Ovary (tissue), 9 donors: ENCODE data around the gene ATP2C2. TPM values are rescaled to one million over a fixed set of nuclear protein-coding genes. Genes with fewer than 3 reads are reported as not detected.

ENCODE experiments used
- DNase-seq, 5 donors: peaks; one replicate each; pipeline ENCODE4 v3.0.0-alpha.2; 2019 to 2020
- H3K27ac ChIP-seq, 2 donors: fragments of 200-600 bp; one replicate each; pipeline versions ENCODE4 v1.5.1 to v1.8.0; 2019 to 2022
- H3K27me3 ChIP-seq: fragments of 200-600 bp; one replicate; pipeline ENCODE4 v1.8.0; 2022
- H3K36me3 ChIP-seq: fragments of 200-600 bp; sonication (generic); one replicate; pipeline ENCODE4 v1.5.1; 2019
- H3K4me1 ChIP-seq: one replicate; pipeline ENCODE4 v1.8.1; 2013; ENCODE audit warnings: mild to moderate bottlenecking, moderate library complexity; ENCODE audit not compliant: insufficient read depth
- H3K4me3 ChIP-seq: fragments of 200-600 bp; sonication (generic); one replicate; pipeline ENCODE4 v1.5.1; 2017
- H3K9me3 ChIP-seq, 2 donors: fragments of 200-600 bp in 1 of 2; sonication (generic) in 1 of 2; one replicate each; pipeline versions ENCODE4 v1.5.1 to v1.8.1; 2013 to 2019; ENCODE audit warnings: mild to moderate bottlenecking in 1 of 2, moderate library complexity in 1 of 2
- CTCF ChIP-seq, 3 donors: fragments of 450-650 bp in 2 of 3; fragments of 200-600 bp in 1 of 3; IDR thresholded peaks; one replicate each; pipeline versions ENCODE4 v1.5.1 to v1.8.0; 2016 to 2022; ENCODE audit warnings: antibody characterized with exemption in 3 of 3, mild to moderate bottlenecking in 1 of 3
- EP300 ChIP-seq: sonication (generic); formaldehyde crosslinking; IDR thresholded peaks from one replicate; pipeline ENCODE4 v1.6.1; 2017; ENCODE audit warnings: antibody characterized with exemption
- POLR2A ChIP-seq: fragments of 450-650 bp; IDR thresholded peaks from one replicate; pipeline ENCODE4 v1.6.1; 2017; ENCODE audit warnings: antibody characterized with exemption, mild to moderate bottlenecking, moderate library complexity
- WGBS, 3 donors: extraction: QIAGEN DNeasy Blood & Tissue Kit in 1 of 3; methylation state at CpG; one replicate each; pipeline versions ENCODE4 v1.1.5 to v1.1.7; 2013 to 2017; 5-methylcytosine and 5-hydroxymethylcytosine counted together
- intact Hi-C, 4 donors: fragments of 100-400 bp; cut with DNase I; formaldehyde crosslinking; loops; one replicate each; pipeline versions ENCODE4 v1.11.0 to v1.15.1; 2022 to 2023
- polyA plus RNA-seq, 2 donors: library from polyadenylated mRNA; stranded (reverse); fragments of 200-250 nt in 1 of 2; fragments of 350-450 nt in 1 of 2; fragmentation: Illumina TruSeq in 1 of 2; extraction: RNeasy Lipid Tissue Mini Kit (QIAGEN cat#74804) in 1 of 2; gene quantifications; one replicate each; pipeline ENCODE4 v1.2.3, GENCODE V29; 2013 to 2014
- total RNA-seq, 7 donors: library from RNA; depleted of rRNA in 2 of 7; stranded (reverse); fragments of >200 nt in 2 of 7; fragmentation: NEBNext Ultra II Directional in 3 of 7; extraction: Animal tissue kit (Norgen Biotek cat#: 25700) in 3 of 7; gene quantifications; one replicate each; pipeline versions ENCODE4 v1.1.0 to v1.2.4, GENCODE V29; 2016 to 2023
- donor health status: DM: no; HTN: no; CAD: no; lungs with moderate emphysema.
- donor health status: DM: no; HTN: no; CAD: no.
- donor health status: Bipolar disorder and iron deficiency.
- donor health status: DM: yes; HTN: yes; CAD: no.
- donor health status: DM: no; HTN: no; CAD: no.
- donor health status: DM: yes; HTN: yes; CAD: no.

ATP2C2 gene
- total and polyA plus RNA-seq, 9 donors = 0.10 to 8.5 (median 1.3) TPM; not detected in 3

DNA sequence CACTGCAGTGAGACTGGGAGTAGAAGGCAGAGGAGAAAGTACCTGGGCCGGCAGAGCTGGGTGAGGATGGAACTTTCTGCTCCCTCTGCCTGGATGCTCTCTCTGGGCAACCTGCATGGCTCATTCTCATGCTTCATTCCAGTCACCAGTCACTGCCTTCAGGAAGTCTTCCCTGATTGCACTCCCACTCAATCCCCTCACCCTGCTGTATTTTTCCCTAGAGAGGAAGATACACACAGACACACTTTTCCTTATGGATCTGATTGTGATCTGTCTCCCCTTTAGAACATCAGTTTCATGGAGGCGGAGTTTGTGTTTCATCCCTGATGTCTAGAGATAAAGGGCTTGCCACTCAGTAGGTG lies 91.2 kb downstream of the ATP2C2 start:
- Histone ChIP-seq H3K9me3 (no peaks in the 10 kb centered on the region), H3K27ac (no peak overlapping the region), H3K27me3 (no peaks in the 10 kb centered on the region), H3K4me3 (no peak overlapping the region), H3K4me1 (no peaks in the 10 kb centered on the region), H3K36me3 (no peaks in the 10 kb centered on the region)
- DNase-seq = no peak
- 88 to 95% (median 93%) methylated on average over 2 of the region's 2 CpGs for WGBS, 3 donors
- intact Hi-C loops = no loop called here
- TF ChIP-seq POLR2A (no peak), CTCF (IDR thresholded peaks at IDR 0.05) (no peak), EP300 (no peak)

DNA sequence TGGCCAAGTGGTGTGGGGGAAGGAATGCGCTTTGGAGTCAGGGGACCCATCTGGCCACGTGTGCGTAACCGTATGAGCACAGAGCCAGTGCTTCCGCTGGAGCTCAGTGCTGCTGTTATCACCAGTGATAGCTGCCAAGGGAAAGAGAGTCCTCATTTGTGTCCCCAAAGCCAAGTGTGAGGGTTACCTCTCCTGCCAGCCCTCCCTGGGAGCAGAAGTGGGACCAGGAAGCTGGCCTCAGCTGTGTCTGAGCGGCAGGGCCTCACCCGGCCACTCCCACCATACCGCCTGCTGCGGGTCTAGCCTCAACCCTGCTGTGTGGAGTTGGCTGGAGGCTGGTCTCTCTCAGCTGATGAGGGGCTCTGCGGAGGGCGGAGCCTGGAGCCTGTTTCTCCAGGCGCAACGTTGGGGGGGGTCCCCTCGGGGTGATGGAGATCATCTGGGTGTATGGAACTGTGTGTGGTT lies 91.6 kb downstream of the ATP2C2 start:
- no peak overlapping the region for H3K27ac ChIP-seq
- WGBS, 3 donors = 73 to 80% (median 77%) methylated on average over 14 of the region's 14 CpGs
- TF ChIP-seq POLR2A (no peak), EP300 (no peak), CTCF (IDR thresholded peaks at IDR 0.05) (no peak)
- no peaks in the 10 kb centered on the region for H3K9me3 ChIP-seq
- H3K27me3 ChIP-seq = no peaks in the 10 kb centered on the region
- H3K36me3 ChIP-seq = no peaks in the 10 kb centered on the region
- H3K4me1 ChIP-seq = no peaks in the 10 kb centered on the region
- DNase-seq = peak in 1 of 5 donors; percentile 26
- intact Hi-C loops = no loop called here
- H3K4me3 ChIP-seq = no peak overlapping the region

GRCh38 chr16:84460406-84461028 lies 92.2 kb downstream of the ATP2C2 start:
- DNase-seq = peak in 1 of 5 donors; percentile 23
- Histone ChIP-seq H3K9me3 (no peaks in the 10 kb centered on the region), H3K27ac (no peak overlapping the region), H3K4me3 (no peak overlapping the region), H3K36me3 (no peaks in the 10 kb centered on the region), H3K27me3 (no peaks in the 10 kb centered on the region), H3K4me1 (no peaks in the 10 kb centered on the region)
- TF ChIP-seq CTCF (IDR thresholded peaks at IDR 0.05) = no peak
- intact Hi-C loops = no loop called here
- WGBS, 3 donors = 77 to 83% (median 79%) methylated on average over 20 of the region's 20 CpGs

GRCh38 chr16:84461029-84461412 lies 92.7 kb downstream of the ATP2C2 start:
- DNase-seq = peak in 1 of 5 donors; percentile 17
- WGBS, 3 donors = 82 to 85% (median 84%) methylated on average over 8 of the region's 8 CpGs
- Histone ChIP-seq H3K27me3 (no peaks in the 10 kb centered on the region), H3K36me3 (no peaks in the 10 kb centered on the region), H3K4me1 (no peaks in the 10 kb centered on the region), H3K27ac (no peak overlapping the region), H3K4me3 (no peak overlapping the region), H3K9me3 (no peaks in the 10 kb centered on the region)
- TF ChIP-seq POLR2A (no peak), CTCF (IDR thresholded peaks at IDR 0.05) (no peak), EP300 (no peak)
- intact Hi-C loops = no loop called here
